DOHH2 (cell line): Measurements from ENCODE around the gene KDM4F.

Source experiments
- H3F3A ChIP-seq: fragments of 200-600 bp; sonication (generic), shearing (Covaris generic); 2 replicates; pipeline ENCODE4 v1.6.0; 2016; ENCODE audit warnings: antibody characterized with exemption, mild to moderate bottlenecking; ENCODE audit not compliant: control insufficient read depth, insufficient read depth
- H3K27ac ChIP-seq: fragments of 200-600 bp; sonication (generic); 2 replicates; pipeline ENCODE4 v1.5.1; 2014; ENCODE audit warnings: low read depth, mild to moderate bottlenecking, low read length, moderate library complexity
- H3K27me3 ChIP-seq: fragments of 200-600 bp; sonication (generic); 2 replicates; pipeline ENCODE4 v1.6.1; 2014; ENCODE audit warnings: mild to moderate bottlenecking, low read length, mixed read lengths; ENCODE audit not compliant: control insufficient read depth
- H3K36me3 ChIP-seq: fragments of 200-600 bp; sonication (generic); 2 replicates; pipeline ENCODE4 v1.6.1; 2014; ENCODE audit warnings: mild to moderate bottlenecking, low read length, moderate library complexity, mixed read lengths; ENCODE audit not compliant: control insufficient read depth
- H3K4me1 ChIP-seq: fragments of 200-600 bp; sonication (generic); 2 replicates; pipeline ENCODE4 v1.6.1; 2014; ENCODE audit warnings: mild to moderate bottlenecking, low read length, mixed read lengths; ENCODE audit not compliant: control insufficient read depth
- H3K4me2 ChIP-seq: fragments of 200-600 bp; sonication (generic); 2 replicates; pipeline ENCODE4 v1.6.0; 2014; ENCODE audit warnings: mild to moderate bottlenecking, low read length, moderate library complexity
- H3K4me3 ChIP-seq: fragments of 200-600 bp; sonication (generic); 2 replicates; pipeline ENCODE4 v1.5.1; 2014; ENCODE audit warnings: mild to moderate bottlenecking, low read length, mixed read lengths
- H3K79me2 ChIP-seq: fragments of 200-600 bp; sonication (generic); 2 replicates; pipeline ENCODE4 v1.6.1; 2014; ENCODE audit warnings: mild to moderate bottlenecking, low read length, mixed read lengths; ENCODE audit not compliant: control insufficient read depth
- H3K9me2 ChIP-seq: fragments of 200-600 bp; sonication (generic); replicated peaks from 2 replicates; pipeline ENCODE4 v1.6.1; 2014; ENCODE audit warnings: mild to moderate bottlenecking, low read length, mixed read lengths; ENCODE audit not compliant: control insufficient read depth
- H3K9me3 ChIP-seq: fragments of 200-600 bp; sonication (generic); 2 replicates; pipeline ENCODE4 v1.6.1; 2014; ENCODE audit warnings: antibody characterized with exemption, low read length, mixed read lengths; ENCODE audit not compliant: control insufficient read depth, insufficient read depth
- H4K20me1 ChIP-seq: fragments of 200-600 bp; sonication (generic); 2 replicates; pipeline ENCODE4 v1.6.0; 2014; ENCODE audit warnings: low read depth, mild to moderate bottlenecking, antibody characterized with exemption, low read length, moderate library complexity; ENCODE audit not compliant: control insufficient read depth, insufficient read depth
- EZH2phosphoT487 ChIP-seq: fragments of 200-600 bp; sonication (generic); IDR thresholded peaks from 2 replicates; pipeline ENCODE4 v1.6.1; 2017; ENCODE audit warnings: borderline replicate concordance, mild to moderate bottlenecking, antibody characterized with exemption, low read length, moderate library complexity, mixed read lengths
- TF ChIP-seq, protein P1 (sequence below): fragments of 200-600 bp; sonication (generic); IDR thresholded peaks from one replicate; pipeline ENCODE4 v1.5.1; 2014; ENCODE audit warnings: antibody characterized with exemption, mild to moderate bottlenecking, low read depth, low read length; ENCODE audit not compliant: poor library complexity, severe bottlenecking

Gene KDM4F

DNA sequence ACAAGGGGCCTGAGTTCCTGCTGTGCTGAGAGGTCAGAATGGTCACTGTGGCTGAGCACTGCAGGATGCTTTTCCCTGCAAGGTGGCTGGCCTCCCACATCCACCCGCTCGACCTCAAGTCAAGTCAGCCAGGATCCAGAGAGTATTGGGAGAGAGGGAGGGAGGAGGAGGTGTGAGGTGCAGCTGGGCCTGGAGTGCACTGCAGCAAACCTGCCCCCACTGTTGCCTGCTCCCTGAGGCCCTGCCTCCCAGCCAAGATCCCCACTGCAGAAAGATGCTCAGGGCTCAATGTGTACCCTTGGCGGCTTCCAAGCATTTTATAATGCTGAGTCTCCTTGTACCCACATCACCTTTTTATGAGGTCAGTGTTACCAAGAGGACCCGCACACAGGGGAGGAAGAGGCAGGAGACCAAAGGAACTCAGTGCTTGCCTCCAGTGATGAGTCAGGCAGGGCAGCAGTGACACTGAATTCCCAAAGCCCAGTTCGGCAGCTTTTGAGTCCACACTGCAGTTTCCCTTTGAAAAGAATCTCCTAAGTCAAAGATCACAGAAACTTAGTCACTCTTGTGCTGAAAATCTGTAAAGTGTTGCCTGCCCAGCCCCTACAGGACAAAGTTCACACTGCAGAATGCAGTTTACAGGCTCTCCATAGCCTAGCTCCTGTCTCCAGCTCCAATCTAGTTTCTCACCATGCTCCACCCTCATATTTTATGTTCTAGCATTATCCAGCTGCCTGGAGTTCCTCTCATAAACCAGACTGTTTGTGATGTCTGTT lies 43.5 kb downstream of the KDM4F start:
- peak overlapping the region; percentile 79 for H3K4me2 ChIP-seq
- TF ChIP-seq EZH2phosphoT487, result no peak
- TF ChIP-seq, protein P1, sequence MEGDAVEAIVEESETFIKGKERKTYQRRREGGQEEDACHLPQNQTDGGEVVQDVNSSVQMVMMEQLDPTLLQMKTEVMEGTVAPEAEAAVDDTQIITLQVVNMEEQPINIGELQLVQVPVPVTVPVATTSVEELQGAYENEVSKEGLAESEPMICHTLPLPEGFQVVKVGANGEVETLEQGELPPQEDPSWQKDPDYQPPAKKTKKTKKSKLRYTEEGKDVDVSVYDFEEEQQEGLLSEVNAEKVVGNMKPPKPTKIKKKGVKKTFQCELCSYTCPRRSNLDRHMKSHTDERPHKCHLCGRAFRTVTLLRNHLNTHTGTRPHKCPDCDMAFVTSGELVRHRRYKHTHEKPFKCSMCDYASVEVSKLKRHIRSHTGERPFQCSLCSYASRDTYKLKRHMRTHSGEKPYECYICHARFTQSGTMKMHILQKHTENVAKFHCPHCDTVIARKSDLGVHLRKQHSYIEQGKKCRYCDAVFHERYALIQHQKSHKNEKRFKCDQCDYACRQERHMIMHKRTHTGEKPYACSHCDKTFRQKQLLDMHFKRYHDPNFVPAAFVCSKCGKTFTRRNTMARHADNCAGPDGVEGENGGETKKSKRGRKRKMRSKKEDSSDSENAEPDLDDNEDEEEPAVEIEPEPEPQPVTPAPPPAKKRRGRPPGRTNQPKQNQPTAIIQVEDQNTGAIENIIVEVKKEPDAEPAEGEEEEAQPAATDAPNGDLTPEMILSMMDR, result peak; percentile 76
- peak overlapping the region; percentile 38 for H3K27ac ChIP-seq

GRCh38 chr11:95093548-95093947 lies 44.3 kb downstream of the KDM4F start:
- H3K9me2 ChIP-seq, result no peaks in the 10 kb centered on the region
- H3K9me3 ChIP-seq, result peaks cover 9% of the 10 kb centered on the region; the same call in 1 of the 2 replicates
- H3K27ac ChIP-seq, result peak overlapping the region; percentile 38
- TF ChIP-seq, protein P1, result no peak
- TF ChIP-seq EZH2phosphoT487, result no peak
- peaks cover 24% of the 10 kb centered on the region for H3F3A ChIP-seq
- H3K79me2 ChIP-seq, result peaks cover 36% of the 10 kb centered on the region
- H3K27me3 ChIP-seq, result no peaks in the 10 kb centered on the region
- H3K4me3 ChIP-seq, result peak overlapping the region; percentile 63
- H4K20me1 ChIP-seq, result no peaks in the 10 kb centered on the region
- H3K4me2 ChIP-seq, result peak overlapping the region; percentile 79
- peaks cover 15% of the 10 kb centered on the region for H3K36me3 ChIP-seq
- peaks cover 92% of the 10 kb centered on the region for H3K4me1 ChIP-seq

More for the DNA sequence above, 43.5 kb downstream of the KDM4F start:
- H3K9me3 ChIP-seq, result peaks cover 9% of the 10 kb centered on the region; the same call in 1 of the 2 replicates
- H3K4me1 ChIP-seq, result peaks cover 85% of the 10 kb centered on the region
- H3K9me2 ChIP-seq, result no peaks in the 10 kb centered on the region
- H4K20me1 ChIP-seq, result no peaks in the 10 kb centered on the region
- no peaks in the 10 kb centered on the region for H3K27me3 ChIP-seq
- H3K4me3 ChIP-seq, result peak overlapping the region; percentile 63
- peaks cover 15% of the 10 kb centered on the region for H3K36me3 ChIP-seq
- peaks cover 36% of the 10 kb centered on the region for H3K79me2 ChIP-seq
- peaks cover 24% of the 10 kb centered on the region for H3F3A ChIP-seq

GRCh38 chr11:95095858-95096587 lies 46.8 kb downstream of the KDM4F start:
- peak overlapping the region; percentile 56 for H3K27ac ChIP-seq
- peaks cover 28% of the 10 kb centered on the region for H3K79me2 ChIP-seq
- peak overlapping the region; percentile 66 for H3K4me2 ChIP-seq
- H3K4me1 ChIP-seq, result peaks cover 79% of the 10 kb centered on the region
- TF ChIP-seq, protein P1, result no peak
- H4K20me1 ChIP-seq, result no peaks in the 10 kb centered on the region
- no peaks in the 10 kb centered on the region for H3K9me2 ChIP-seq
- peaks cover 9% of the 10 kb centered on the region; the same call in 1 of the 2 replicates for H3K9me3 ChIP-seq
- no peaks in the 10 kb centered on the region for H3K27me3 ChIP-seq
- H3K36me3 ChIP-seq, result peaks cover 15% of the 10 kb centered on the region
- H3K4me3 ChIP-seq, result peak overlapping the region; percentile 53
- H3F3A ChIP-seq, result peaks cover 24% of the 10 kb centered on the region
